NCI-H2227 treated with DMSO at 0.1 percent for 48 hours (cell line): Measurements from ENCODE around the gene EPB41L2.
"Not testable (repeated sequence)": the region's sequence is repeated elsewhere in the genome, so short reads cannot be mapped to it uniquely, and the experiment has no call there.

Source experiments
- DNase-seq: peaks from one replicate; lab custom pipeline; 2025; lab: John Stamatoyannopoulos, UW

EPB41L2 gene

DNA sequence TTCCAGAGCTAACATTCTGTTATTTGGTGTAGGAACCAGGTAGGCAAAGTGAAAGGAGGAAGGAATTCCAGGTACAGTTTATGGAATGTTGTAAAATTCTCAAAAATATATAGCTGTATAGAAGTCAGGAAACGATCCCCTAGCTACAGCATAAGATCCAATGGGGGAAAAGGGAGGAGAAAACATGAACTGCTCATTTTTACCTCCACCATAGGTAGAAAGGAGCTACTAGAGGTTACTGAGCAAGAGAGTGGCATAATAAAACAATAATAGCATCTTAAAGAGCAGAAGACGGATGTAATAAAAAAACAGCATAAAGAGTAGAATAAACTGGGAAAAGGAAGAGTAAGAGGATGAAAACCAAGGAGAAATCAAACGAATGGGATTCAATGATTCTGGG, 26.9 kb downstream of the EPB41L2 start:
- no peak for DNase-seq

DNA sequence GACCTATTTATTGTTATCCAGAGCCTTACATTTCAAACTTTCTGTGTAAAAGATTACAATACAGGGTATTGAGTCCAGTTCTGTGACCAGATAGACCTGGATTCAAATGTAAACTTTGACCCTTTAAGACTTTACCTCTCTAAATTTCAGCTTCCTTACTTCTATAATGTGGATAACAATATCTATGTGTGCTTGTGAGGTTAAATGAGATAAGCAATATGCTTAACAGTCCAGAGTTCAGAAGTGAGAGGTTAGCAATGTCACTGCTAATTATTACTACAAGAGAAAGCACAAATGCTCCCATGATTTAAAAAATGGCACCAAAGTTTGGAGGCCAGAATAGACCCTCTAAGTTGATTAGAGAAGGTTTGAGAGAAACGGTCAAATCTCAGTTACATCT, 27.5 kb downstream of the EPB41L2 start:
- no peak for DNase-seq

DNA sequence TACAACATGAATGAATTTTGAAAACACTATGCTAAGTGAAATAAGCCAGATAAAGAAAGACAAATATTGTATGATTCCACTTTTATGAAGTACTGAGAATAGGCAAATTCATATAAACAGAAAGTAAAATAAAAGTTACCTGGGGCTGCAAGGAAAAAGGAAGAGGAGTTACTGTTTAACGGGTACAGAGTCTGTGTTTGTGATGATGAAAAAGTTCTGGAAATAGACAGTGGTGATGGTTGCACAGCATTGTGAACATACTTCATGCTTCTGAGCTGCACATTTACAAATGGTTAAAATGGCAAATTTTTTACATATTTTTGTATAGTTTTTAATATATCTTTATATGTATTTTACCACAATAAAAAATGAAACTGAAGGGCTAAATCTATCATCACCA, 29.4 kb downstream of the EPB41L2 start:
- no peak for DNase-seq

DNA sequence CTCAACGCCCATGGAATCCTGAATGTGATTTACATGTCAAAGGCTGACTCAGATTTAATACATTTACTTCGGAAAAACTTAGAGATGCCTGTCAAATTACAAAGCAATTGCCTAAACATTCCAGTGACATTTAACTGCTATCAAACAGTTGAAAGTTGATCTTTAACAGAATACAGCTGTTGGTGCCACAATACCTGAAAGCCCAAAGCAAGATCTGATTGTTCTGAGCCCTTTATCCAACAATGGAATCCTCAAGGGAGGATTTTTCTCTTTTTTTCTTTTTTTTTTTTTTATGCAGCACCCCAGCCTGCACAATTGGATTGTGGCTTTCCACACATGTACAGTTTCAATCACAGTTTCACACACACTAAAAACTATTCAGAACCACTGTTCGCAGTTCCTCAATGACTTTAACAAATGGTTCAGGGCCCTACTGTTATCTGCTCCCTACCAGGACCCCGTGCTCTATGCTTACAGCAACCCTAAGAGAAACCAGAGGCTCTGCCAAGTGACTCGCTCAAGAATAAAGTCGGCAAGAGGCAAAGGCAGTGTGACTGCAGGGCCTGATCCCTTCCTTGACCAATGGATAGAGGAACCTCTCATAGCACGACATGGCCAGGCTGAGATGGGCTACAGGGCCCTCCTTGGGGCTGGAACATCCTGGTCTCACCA, 33.3 kb downstream of the EPB41L2 start:
- DNase-seq = no peak

DNA sequence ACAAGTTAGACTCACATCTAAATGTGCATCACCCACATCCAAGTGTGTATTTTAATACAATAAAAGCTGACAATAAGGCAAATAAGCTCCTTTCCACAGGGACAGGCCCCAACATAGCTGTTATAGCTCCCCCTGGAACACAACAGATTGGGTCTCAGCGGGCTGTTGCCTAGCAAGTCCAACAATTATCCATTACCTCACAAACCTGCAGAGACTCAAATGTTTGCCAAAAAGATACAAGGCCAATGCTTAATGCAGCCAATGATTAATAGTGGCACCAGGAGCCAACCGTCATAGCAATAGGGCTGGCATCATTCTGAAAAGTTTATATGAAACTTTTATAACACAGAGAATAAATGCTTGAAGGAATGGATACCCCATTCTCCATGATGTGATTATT, 35.7 kb downstream of the EPB41L2 start:
- DNase-seq = no peak

DNA sequence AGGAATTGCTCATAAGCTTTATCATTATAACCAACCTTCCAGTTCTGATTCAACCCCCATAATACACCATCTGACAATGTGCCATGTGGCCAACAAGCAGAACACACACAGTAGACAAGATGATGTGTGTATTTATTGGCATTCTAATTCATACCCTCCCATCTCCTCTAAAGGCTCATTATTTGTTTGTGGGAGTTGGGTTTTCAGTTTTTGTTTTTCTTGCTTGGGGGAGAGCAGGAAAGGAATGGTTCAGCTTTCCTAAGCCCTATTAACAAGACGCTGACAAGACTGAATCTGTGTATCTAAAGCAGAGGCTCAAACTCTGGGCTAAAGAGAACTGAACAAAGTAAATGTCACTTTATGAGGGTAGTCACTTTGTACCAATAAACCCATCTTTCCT, 36.8 kb downstream of the EPB41L2 start:
- DNase-seq = no peak

DNA sequence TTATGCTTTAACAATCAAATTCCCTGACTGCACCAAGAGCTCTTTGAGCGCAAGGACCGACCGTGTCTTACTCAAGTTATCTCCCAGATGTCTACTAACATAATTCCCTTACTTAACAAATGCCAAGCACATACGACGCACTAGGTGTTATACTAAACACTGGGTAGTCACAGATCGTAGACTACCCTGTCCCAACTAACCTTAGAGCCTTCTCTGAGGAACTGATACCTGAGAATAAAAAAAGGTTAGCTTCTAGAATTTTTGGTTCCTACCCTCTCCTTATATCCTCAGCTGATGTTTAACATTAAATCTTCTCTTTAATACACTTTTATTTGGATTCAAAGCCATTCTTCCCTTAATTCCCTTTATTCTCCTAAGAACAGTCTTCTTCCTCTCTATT, 38.5 kb downstream of the EPB41L2 start:
- no peak for DNase-seq

DNA sequence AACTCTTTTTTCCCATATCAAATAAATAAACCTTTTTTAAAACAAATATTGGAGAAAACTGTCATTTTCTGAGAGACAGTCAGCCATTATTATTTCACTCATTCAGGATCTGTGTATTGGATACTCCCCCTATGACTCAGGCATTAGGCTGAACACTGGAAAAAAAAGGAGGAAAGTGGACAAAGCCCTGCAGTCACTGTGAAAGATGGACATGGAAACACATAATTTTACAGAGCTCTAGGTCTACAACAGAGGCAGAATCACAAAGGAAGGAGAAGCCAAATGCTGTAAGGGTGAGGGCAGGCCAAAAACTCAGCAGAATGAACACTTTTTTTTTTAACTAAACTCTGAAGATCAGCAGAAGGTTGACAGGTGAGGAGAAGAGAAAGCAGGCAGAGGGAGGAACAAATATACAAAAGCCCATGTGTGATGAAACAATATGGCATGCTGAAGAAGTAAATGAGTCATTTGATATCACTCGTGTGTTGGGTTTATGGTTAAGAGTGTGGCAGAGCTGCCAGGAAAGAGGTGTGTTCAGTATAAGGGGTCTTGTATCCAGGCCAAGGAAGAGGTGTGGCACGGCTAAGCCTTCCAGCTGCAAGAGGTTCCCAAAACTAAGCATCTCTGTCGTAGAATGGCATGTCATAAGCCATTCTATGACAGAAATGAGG, 39.1 kb downstream of the EPB41L2 start:
- DNase-seq = no peak

DNA sequence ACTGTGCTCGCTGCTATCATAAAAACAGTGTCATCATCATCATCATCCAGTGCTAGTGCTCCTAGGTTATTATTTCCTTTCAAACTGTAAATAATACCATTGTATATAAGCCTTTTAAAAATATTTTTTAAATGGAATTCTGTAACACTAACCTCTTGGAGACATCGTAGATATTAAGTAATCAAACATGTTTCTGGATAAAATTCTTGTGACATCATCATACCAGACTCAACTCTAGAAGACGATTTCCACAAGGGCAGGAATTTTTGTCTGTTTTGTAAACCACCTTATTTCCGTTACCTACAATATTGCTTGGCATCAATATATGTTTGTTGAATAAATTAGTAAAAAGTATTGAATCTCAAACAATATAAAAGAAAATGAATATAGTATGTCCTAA, 40.4 kb downstream of the EPB41L2 start:
- no peak for DNase-seq

DNA sequence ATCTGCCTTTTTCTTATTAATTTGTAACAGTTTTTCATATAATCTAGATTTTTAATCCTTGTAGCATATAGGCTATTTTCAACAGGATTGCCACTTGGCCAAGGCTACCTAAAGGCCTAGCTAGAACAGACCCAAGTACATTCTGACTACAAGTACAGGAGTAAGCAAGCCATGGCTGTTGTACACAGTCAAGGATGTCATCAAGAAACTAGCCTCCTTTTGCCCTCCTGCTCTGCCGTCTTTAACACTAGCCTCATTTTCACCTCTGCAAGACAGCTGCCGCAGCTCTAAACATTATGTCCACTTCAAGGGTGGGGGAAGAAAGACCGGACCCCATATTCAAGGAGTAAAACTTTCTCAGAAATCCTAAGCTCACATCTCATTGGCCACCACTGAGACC, 45.1 kb downstream of the EPB41L2 start:
- DNase-seq = no peak

DNA sequence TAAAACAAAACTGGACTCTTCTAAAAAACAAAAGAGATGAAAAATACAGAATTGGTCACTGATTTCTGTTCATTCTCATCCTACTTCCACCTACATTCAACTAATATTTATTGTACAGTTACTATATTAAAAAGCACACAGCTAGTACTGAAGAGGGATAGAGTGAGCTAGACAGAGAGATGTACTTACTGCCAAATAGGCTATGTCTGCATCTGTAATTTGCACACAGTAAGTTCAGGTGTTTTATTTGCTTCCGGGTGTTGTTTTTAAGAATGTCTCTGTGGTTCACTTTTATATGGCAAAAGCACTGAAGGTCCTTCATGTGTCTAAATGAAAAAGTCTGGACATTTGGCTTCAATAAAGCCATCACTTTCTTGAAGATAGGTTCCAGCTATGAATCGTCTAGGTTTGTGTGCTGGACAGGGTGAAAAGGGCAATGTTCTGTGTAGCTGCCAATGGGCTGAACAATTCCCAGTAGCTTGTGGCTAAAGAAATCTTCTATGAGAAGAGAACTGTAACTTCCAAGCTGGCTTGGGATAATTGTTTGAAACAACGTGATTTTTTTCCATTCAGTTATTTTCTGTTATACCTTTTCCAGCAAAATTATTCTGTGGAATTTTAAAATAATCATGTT, 47.3 kb downstream of the EPB41L2 start:
- DNase-seq = no peak

DNA sequence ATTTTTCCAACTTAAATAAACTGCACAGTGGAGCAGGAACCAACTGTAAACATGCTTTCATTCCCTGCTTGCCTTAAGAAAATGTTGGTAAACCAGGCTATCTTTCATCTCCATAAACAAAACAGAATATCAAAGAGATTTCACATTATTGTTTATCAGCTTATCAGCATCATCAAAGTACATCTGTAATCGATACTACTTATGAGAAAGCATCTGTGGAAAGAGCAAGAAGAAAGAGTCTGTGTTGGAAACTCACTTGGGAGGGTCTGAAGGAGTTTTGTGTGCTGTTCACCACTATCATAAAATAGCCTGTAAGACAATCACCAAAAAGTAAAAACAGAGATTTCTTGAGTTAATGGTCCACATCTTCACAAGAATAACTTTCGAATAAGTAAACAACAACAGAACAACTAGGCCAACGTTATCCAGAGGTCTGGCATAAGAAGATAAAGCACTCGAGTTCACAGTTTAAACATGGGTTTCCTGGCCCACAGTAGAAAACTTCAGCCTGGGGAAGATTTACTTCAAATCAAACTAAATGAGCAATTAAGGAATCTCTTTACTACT, 47.9 kb downstream of the EPB41L2 start:
- DNase-seq = no peak

DNA sequence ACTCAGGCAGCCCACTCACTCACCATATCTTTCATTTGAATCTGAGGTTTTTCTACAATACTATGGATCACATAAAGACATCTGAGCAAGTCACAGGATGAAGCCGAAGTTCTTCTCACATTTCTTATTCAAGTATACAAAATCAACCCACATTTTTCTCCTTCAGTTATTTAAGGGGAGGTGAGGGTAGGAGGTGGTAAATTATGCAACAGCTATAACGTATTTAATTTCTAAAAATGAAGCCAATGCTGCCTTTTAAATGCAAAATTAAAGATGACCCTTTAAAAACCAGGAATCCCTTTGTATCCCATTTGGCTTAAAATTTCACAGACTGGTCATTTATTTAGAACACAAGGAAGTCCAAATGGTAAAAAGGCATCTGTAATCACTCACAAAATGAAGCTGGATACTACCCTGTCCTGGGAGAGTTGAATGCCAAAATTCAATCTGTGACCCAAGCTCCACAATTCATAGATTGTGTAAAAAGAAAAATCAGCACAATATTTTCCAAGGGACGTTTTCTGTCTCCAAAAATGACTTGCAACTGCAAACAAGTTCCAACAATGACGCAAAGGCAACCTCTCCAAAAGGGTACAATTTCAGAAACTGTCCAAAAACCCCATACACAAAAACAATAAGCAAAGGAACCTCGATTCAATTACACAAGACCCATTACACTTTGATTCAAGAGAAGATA, 48.8 kb downstream of the EPB41L2 start:
- DNase-seq = no peak

DNA sequence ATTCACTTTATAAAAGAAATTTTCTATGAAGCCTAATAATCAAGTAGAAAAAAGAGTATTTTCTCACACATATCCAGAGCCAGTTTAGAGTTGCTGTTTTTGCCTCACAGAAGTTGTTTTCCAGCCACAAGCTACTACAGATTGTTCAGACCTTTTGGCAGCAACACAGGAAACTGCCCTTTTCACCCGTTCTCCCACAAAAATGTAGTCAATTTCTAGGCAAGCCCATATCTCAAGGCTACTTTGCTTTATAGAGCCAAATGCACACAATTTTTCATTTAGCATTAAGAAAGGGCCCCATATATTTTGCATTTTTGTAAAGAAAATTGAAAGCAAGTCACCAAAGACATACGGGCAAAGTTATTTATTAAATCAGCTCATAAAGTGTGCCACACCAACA, 49.5 kb downstream of the EPB41L2 start:
- no peak for DNase-seq

DNA sequence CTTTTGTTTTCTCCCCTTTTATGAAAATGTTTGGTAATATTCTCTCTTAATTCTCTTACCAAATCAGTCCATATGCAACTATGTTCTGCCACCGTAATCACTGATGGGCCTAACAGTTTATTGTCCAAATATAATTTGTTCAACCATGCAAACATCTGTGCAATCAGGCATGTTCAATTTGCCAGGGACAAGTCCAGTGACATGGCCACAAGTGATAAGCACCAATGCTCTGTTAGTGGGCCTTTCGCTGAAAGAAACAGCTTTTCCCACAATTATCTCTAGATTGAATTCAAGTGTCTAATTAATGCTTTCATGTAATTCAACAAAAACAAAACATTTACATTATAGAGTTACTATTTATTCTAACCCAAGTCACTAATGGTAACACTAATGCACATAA, 53.3 kb downstream of the EPB41L2 start:
- no peak for DNase-seq

DNA sequence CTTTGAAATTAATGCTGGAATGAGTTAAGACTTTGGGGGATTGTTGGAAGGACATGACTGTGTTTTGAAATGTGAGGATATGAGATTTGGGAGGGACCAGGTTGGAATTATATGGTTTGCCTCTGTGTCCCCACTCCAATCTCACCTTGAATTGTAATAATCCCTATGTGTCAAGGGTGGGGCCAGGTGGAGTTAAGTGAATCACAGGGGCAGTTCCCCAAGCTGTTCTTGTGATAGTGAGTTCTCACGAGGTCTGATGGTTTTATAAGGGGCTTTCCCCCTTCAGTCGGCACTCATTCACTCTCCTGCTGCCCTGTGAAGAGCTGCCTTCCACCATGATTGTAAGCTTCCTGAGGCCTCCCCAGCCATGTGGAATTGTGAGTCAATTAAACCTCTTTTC, 54.1 kb downstream of the EPB41L2 start:
- DNase-seq = not testable (repeated sequence)

DNA sequence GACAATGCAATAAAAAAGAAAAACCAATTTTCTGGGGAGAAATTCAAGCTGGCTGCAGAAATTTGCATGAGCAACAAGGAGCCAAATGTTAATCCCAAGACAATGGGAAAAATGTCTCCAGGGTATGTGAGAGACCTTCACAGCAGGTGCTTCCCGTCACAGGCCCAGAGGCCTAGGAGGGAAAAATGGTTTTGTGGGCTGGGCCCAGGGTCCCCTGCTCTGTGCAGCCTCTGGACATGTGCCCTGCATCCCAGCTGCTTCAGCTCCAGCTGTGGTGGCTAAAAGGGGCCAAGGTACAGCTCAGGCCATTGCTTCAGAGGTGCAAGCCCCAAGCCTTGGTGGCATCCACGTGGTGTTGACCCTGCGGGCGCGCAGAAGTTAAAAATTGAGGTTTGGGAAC, 55.1 kb downstream of the EPB41L2 start:
- DNase-seq = not testable (repeated sequence)

DNA sequence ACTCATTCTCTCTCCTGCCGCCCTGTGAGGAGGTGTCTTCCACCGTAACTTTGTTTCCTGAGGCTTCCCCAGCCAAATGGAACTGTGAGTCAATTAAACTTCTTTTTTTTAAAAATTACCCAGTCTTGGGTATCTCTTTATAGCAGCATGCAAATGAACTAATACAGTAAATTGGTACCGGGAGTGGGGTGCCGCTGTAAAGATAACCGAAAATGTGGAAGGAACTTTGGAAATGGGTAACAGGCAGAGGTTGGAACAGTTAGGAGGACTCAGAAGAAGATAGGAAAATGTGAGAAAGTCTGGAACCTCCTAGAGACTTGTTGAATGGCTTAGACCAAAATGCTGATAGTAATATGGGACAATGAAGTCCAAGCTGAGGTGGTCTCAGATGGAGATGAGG, 55.8 kb downstream of the EPB41L2 start:
- no peak for DNase-seq

DNA sequence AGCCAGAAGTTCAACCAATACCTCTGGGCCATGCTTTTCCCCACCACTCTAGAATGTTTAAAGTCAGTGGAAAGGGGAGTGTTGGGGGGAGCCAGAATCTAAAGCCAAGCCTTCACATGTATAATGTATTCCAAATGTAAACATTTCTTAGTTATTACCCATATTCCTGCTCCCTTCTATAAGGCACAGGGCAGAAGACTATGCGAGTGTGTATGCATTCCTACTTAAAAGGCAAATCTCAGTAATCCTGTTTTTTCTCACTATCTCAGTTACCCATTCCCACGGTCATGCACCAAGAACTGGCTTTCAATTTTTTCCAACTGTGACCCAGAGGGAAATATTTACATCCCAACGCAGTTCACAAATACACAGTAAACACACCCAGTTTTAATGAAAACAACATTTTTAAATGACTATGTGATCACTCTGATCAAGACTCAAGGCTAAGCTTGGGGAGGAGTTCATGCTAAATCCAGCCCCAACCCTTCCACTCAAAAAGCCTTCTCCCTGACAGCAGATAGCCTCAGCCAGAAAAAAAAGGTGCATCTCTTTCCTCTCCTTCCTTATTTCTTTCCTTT, 57.5 kb downstream of the EPB41L2 start:
- DNase-seq = no peak

DNA sequence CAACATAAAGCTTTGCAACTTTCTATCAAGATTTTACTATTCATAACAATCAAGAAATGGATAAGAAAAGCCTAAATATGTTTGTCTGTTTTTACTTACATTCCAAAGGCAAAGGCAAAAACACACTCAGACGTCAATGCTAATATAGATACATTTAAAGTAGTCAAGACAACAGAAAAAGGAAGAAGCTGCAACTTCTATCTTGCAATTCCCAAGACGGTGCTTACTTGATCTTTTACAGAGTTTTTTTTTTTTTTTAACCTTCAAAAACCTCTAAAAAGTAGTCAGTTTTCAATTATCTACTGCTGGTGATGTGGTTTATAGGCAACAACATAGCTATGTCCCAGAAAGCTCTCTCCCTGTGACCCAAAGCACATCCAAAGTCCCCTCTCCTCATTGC, 58.1 kb downstream of the EPB41L2 start:
- DNase-seq = no peak

DNA sequence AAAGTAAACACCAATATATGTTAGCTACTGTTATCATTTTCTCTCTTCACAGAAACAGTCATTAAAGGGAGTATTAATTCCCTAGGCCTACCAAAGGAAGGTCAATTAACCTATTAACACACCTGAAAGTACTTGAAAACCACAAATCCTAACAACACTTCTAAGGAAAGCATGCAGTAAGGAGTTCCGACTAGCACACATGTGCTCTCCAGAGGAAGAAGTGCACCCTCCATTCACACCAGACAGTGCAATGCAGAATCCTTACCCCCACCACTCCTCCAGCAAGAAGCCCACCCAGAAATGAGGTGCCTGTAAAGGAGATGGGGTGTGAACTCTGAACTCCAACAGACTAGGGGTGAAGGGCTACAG, 58.7 kb downstream of the EPB41L2 start:
- DNase-seq = no peak
